HepG2 (cell line): ENCODE data around the gene FUT1. TPM values are rescaled to one million over a fixed set of nuclear protein-coding genes. Genes with fewer than 3 reads are reported as not detected.
A peak's percentile ranks its signal among the peaks of the same experiment; 100 is the strongest.

Source experiments
- CENPX ChIP-seq: sonication (generic); formaldehyde crosslinking; IDR thresholded peaks from 2 replicates; pipeline ENCODE4 v1.9.0; 2021; ENCODE audit warnings: mild to moderate bottlenecking, missing genetic modification reagents, moderate library complexity
- CREB1 ChIP-seq, 2 experiments: fragments of 450-650 bp in 1 of 2; IDR thresholded peaks; 2 replicates each; pipeline ENCODE4 v1.6.1; 2016 to 2017; ENCODE audit warnings: control low read depth in 1 of 2, mild to moderate bottlenecking in 1 of 2, missing compliant biosample characterization in 1 of 2, missing genetic modification characterization in 1 of 2
- KDM1A ChIP-seq: IDR thresholded peaks from 2 replicates; pipeline ENCODE4 v1.6.1; 2016; ENCODE audit warnings: missing compliant biosample characterization
- MATR3 ChIP-seq: sonication (generic); formaldehyde crosslinking; IDR thresholded peaks from 2 replicates; pipeline ENCODE4 v1.4.0; 2020; ENCODE audit warnings: missing genetic modification reagents
- MAZ ChIP-seq, 2 experiments: sonication (generic) in 1 of 2; formaldehyde crosslinking in 1 of 2; IDR thresholded peaks; 2 replicates each; pipeline versions ENCODE4 v1.5.0 to v1.6.1; 2012 to 2020; ENCODE audit warnings: low read depth in 2 of 2, mild to moderate bottlenecking in 2 of 2, borderline replicate concordance in 1 of 2, improper control_type of control experiment in 1 of 2, low read length in 1 of 2, missing genetic modification reagents in 1 of 2, moderate library complexity in 1 of 2
- RCOR2 ChIP-seq: IDR thresholded peaks from 2 replicates; pipeline ENCODE4 v1.6.1; 2016; ENCODE audit warnings: missing biosample characterization, missing genetic modification reagents
- UBTF ChIP-seq: sonication (generic); formaldehyde crosslinking; IDR thresholded peaks from 2 replicates; pipeline ENCODE4 v1.4.0; 2020; ENCODE audit warnings: mild to moderate bottlenecking, missing genetic modification reagents
- ZXDC ChIP-seq: sonication (generic); formaldehyde crosslinking; IDR thresholded peaks from 2 replicates; pipeline ENCODE4 v1.5.0; 2020; ENCODE audit warnings: mild to moderate bottlenecking, missing genetic modification reagents
- polyA plus RNA-seq, 8 experiments: library from polyadenylated mRNA; depleted of rRNA in 3 of 8; stranded (reverse) in 7 of 8; unstranded in 1 of 8; fragments of >200 nt; fragmentation: Illumina TruSeq in 4 of 8; extraction: Trizol in 4 of 8; gene quantifications; 2 replicates each; pipeline versions ENCODE4 v1.2.1 to v1.2.3, GENCODE V29; 2011 to 2016; ENCODE audit warnings: low read depth in 4 of 8, missing spikeins in 1 of 8, mixed read lengths in 1 of 8; ENCODE audit not compliant: insufficient read depth in 1 of 8
- total RNA-seq, 5 experiments: library from RNA; depleted of rRNA; stranded (reverse); fragments of >200 nt; fragmentation: Illumina TruSeq; extraction: Trizol; gene quantifications; 2 replicates each; pipeline ENCODE4 v1.2.3, GENCODE V29; 2016; ENCODE audit warnings: low read depth in 1 of 5

FUT1 gene
- total and polyA plus RNA-seq, 2 of the 13 experiments (the other 11 are each of a cell fraction or from before 2014, with no cell fraction given): 0.07 to 1.1 TPM

- TF ChIP-seq MAZ (IDR thresholded peaks at IDR 0.05; ENCODE audit: borderline replicate concordance, low read depth, low read length): peak; percentile 85
- peak; percentile 96 for TF ChIP-seq MAZ (CRISPR knock-in tag; IDR thresholded peaks at IDR 0.05; ENCODE audit: low read depth)
- no peak; the same call in 1 of the 2 replicates for TF ChIP-seq ZXDC
- no peak for TF ChIP-seq KDM1A
- no peak; the same call in 1 of the 2 replicates for TF ChIP-seq UBTF (CRISPR knock-in tag)
- TF ChIP-seq CENPX (CRISPR knock-in tag): no peak
- no peak for TF ChIP-seq MATR3 (CRISPR knock-in tag)
- no peak for TF ChIP-seq CREB1 (IDR thresholded peaks at IDR 0.05)
- no peak for TF ChIP-seq CREB1 (CRISPR knock-in tag; IDR thresholded peaks at IDR 0.05)
- no peak for TF ChIP-seq RCOR2 (CRISPR knock-in tag)
Measured at GRCh38 chr19:48738557-48739403, 13.7 kb downstream of the FUT1 start (continued).
